ENCODE measurements around the gene ITGB4. TPM values are rescaled to one million over a fixed set of nuclear protein-coding genes. Genes with fewer than 3 reads are reported as not detected.
A peak's percentile ranks its signal among the peaks of the same experiment; 100 is the strongest.

The ITGB4 gene
- total RNA-seq, 4 donors from 2014 or later: 211 to 335 (median 233) TPM

GRCh38 chr17:75685499-75685898 is 35.8 kb upstream of the ITGB4 start:
- peaks cover 0 to 96% (median 82%) of the 10 kb centered on the region in 4 donors for H3K4me1 ChIP-seq
- DNase-seq (ENCODE audit: low spot score in 2 of 2): no peak
- peak overlapping the region; percentile 67 to 98 (median 84) for H3K27ac ChIP-seq
- WGBS, 2 donors: 30 to 47% methylated on average over 3 of the region's 3 CpGs
- no peak overlapping the region for H3K4me3 ChIP-seq
- no peaks in the 10 kb centered on the region for H3K27me3 ChIP-seq
- no peak for TF ChIP-seq POLR2A (IDR thresholded peaks at IDR 0.05)
- TF ChIP-seq, protein P1, sequence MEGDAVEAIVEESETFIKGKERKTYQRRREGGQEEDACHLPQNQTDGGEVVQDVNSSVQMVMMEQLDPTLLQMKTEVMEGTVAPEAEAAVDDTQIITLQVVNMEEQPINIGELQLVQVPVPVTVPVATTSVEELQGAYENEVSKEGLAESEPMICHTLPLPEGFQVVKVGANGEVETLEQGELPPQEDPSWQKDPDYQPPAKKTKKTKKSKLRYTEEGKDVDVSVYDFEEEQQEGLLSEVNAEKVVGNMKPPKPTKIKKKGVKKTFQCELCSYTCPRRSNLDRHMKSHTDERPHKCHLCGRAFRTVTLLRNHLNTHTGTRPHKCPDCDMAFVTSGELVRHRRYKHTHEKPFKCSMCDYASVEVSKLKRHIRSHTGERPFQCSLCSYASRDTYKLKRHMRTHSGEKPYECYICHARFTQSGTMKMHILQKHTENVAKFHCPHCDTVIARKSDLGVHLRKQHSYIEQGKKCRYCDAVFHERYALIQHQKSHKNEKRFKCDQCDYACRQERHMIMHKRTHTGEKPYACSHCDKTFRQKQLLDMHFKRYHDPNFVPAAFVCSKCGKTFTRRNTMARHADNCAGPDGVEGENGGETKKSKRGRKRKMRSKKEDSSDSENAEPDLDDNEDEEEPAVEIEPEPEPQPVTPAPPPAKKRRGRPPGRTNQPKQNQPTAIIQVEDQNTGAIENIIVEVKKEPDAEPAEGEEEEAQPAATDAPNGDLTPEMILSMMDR (IDR thresholded peaks at IDR 0.05): no peak
- TF ChIP-seq EP300 (IDR thresholded peaks at IDR 0.05): no peak
- H3K36me3 ChIP-seq: no peaks in the 10 kb centered on the region
- no peaks in the 10 kb centered on the region for H3K9me3 ChIP-seq

- no peak overlapping the region for H3K4me3 ChIP-seq
- 31 to 53% methylated on average over 11 of the region's 11 CpGs for WGBS, 2 donors
- no peaks in the 10 kb centered on the region for H3K27me3 ChIP-seq
- peak overlapping the region; percentile 75 to 98 (median 94) for H3K27ac ChIP-seq
- peaks cover 3 to 100% (median 97%) of the 10 kb centered on the region in 4 donors for H3K4me1 ChIP-seq
- H3K36me3 ChIP-seq: no peaks in the 10 kb centered on the region
- H3K9me3 ChIP-seq: no peaks in the 10 kb centered on the region
- TF ChIP-seq, protein P1 (IDR thresholded peaks at IDR 0.05): no peak
- TF ChIP-seq EP300 (IDR thresholded peaks at IDR 0.05) (peak in 1 of 2 donors; percentile 78), POLR2A (IDR thresholded peaks at IDR 0.05) (no peak)
- no peak for DNase-seq (ENCODE audit: low spot score in 2 of 2)
Measured at GRCh38 chr17:75688209-75688825, 32.9 kb upstream of the ITGB4 start.

- no peaks in the 10 kb centered on the region for H3K36me3 ChIP-seq
- WGBS, 2 donors: 73 to 78% methylated on average over 6 of the region's 6 CpGs
- H3K27me3 ChIP-seq: no peaks in the 10 kb centered on the region
- no peak overlapping the region for H3K4me3 ChIP-seq
- H3K4me1 ChIP-seq: peaks cover 3 to 100% (median 95%) of the 10 kb centered on the region in 4 donors
- TF ChIP-seq, protein P1 (IDR thresholded peaks at IDR 0.05): no peak
- TF ChIP-seq EP300 (IDR thresholded peaks at IDR 0.05) (no peak), POLR2A (IDR thresholded peaks at IDR 0.05) (no peak)
- no peaks in the 10 kb centered on the region for H3K9me3 ChIP-seq
- no peak for DNase-seq (ENCODE audit: low spot score in 2 of 2)
- H3K27ac ChIP-seq: peak overlapping the region; percentile 75 to 98 (median 94)
Measured at GRCh38 chr17:75689441-75689873, 31.8 kb upstream of the ITGB4 start.

DNA sequence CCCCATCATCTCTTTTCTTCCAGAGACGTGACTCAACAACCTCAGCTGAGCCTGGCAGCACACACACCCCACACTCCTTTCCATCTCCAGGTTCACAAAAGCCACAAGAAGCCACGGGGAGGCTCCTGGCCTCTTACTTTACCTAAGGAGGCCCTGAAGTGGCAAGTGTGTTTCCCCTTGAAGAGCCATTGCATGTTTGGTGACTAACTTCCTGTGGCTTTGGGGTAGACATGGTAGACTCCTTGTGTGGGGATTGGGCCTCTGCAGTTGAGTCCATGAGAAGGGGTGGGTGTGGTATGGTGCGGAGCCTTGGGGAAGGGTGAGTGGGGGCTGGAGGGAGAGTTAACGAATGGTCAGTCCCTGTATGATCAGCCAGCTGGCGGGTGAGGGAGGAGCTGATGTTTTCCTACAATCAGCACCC is 29.9 kb upstream of the ITGB4 start:
- Histone ChIP-seq H3K27me3 (no peaks in the 10 kb centered on the region), H3K36me3 (peaks cover 0 to 6% (median 0%) of the 10 kb centered on the region in 3 donors), H3K9me3 (no peaks in the 10 kb centered on the region), H3K4me1 (peaks cover 3 to 100% (median 91%) of the 10 kb centered on the region in 4 donors), H3K27ac (peak overlapping the region; percentile 75 to 98 (median 94)), H3K4me3 (no peak overlapping the region)
- 67 to 74% methylated on average over 5 of the region's 5 CpGs for WGBS, 2 donors
- DNase-seq (ENCODE audit: low spot score in 2 of 2): no peak
- TF ChIP-seq POLR2A (IDR thresholded peaks at IDR 0.05): no peak
- TF ChIP-seq, protein P1 (IDR thresholded peaks at IDR 0.05): no peak
- TF ChIP-seq EP300 (IDR thresholded peaks at IDR 0.05): no peak

DNA sequence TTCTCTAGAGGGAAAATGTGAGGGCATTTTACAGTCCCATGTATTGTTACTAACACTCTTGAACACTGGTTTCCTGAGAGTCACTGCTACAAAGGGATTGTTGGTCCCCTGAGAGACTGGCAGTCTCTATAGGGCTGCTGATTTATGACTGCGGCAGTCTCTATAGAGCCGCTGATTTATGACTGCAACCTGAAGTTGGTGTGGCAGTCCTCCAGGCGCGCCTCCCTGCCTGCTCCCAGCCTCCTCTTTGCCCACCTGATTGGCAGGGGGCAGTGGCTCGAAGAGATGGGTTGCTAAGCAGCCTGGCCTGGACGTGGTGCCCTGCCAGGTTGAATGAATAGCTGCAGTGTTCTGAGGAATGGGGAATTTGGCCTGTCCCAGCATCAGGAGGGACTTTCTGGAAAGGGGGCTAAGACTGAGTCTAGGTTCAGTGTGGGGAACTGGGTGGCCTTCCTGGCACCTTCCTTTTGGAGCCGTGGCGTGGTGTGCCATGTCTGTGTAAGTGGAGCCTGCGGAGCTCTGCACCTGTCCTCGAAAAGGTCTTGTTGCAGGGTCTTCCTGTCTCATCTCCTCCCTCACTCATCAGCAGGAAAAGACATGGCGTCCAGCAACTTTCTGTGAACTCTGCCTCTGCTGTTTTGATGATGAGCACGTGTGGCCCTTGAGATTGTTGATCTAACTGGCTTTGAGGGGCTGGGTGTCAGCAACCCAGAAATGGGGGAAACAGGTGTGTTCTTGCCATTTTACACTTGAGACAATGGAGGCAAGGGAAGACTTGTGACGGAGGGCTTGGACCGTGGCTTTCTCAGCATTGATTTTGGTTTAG is 29.2 kb upstream of the ITGB4 start:
- TF ChIP-seq, protein P1 (IDR thresholded peaks at IDR 0.05): no peak
- TF ChIP-seq POLR2A (IDR thresholded peaks at IDR 0.05) (no peak), EP300 (IDR thresholded peaks at IDR 0.05) (peak in 1 of 2 donors; percentile 41)
- H3K36me3 ChIP-seq: peaks cover 0 to 6% (median 0%) of the 10 kb centered on the region in 3 donors
- no peaks in the 10 kb centered on the region for H3K9me3 ChIP-seq
- H3K27ac ChIP-seq: peak overlapping the region; percentile 75 to 98 (median 94)
- 64 to 68% methylated on average over 14 of the region's 14 CpGs for WGBS, 2 donors
- no peak for DNase-seq (ENCODE audit: low spot score in 2 of 2)
- H3K4me1 ChIP-seq: peaks cover 3 to 100% (median 90%) of the 10 kb centered on the region in 4 donors
- no peaks in the 10 kb centered on the region for H3K27me3 ChIP-seq
- no peak overlapping the region for H3K4me3 ChIP-seq

Measured in tibial nerve (tissue), 4 donors.